ENCODE results near the gene PAX3.

GRCh38 chr2:222208010-222208690 is 90.6 kb downstream of the PAX3 start:
- TF ChIP-seq EZH2 (IDR thresholded peaks at IDR 0.05; ENCODE audit: insufficient read depth, poor library complexity, severe bottlenecking) (no peak), EZH2phosphoT487 (IDR thresholded peaks at IDR 0.05; ENCODE audit: insufficient read depth, low read depth) (no peak)
